ENCODE measurements around the gene CRYBB3.

DNA sequence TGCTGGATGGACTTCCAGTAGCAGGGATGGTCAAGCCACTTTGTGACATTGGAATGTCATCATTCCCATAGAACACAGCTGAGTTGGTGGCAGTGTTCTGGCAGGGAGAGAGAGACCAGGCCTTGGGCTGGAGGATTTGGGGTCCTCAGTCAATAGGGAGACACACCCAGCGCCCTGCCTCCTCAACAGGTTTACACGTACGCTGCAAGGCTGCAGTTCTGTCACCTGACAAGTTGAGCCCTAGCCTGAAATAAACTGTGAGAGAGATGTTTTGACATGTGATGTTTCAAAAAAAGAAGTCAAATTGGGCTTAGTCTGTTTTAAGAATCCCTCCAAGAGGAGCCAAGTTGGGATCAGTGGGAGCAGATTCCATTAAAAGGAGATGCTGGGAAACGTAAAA lies 42.9 kb upstream of the CRYBB3 start:
- TF ChIP-seq, protein P1, sequence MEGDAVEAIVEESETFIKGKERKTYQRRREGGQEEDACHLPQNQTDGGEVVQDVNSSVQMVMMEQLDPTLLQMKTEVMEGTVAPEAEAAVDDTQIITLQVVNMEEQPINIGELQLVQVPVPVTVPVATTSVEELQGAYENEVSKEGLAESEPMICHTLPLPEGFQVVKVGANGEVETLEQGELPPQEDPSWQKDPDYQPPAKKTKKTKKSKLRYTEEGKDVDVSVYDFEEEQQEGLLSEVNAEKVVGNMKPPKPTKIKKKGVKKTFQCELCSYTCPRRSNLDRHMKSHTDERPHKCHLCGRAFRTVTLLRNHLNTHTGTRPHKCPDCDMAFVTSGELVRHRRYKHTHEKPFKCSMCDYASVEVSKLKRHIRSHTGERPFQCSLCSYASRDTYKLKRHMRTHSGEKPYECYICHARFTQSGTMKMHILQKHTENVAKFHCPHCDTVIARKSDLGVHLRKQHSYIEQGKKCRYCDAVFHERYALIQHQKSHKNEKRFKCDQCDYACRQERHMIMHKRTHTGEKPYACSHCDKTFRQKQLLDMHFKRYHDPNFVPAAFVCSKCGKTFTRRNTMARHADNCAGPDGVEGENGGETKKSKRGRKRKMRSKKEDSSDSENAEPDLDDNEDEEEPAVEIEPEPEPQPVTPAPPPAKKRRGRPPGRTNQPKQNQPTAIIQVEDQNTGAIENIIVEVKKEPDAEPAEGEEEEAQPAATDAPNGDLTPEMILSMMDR (conservative IDR thresholded peaks at IDR 0.05 in 1 of 2, IDR thresholded peaks at IDR 0.05 in 1 of 2; ENCODE audit: low read depth in 1 of 2, low read length in 2 of 2): no peak
- TF ChIP-seq EZH2 (IDR thresholded peaks at IDR 0.05; ENCODE audit: low read length, missing control alignments): no peak
